ENCODE results near the gene TRAK1.

TRAK1 gene

GRCh38 chr3:42148086-42148848 lies 57.1 kb downstream of the TRAK1 start:
- in situ Hi-C loops (cut with HindIII; ENCODE audit: low sequenced_read_pairs): no loop called here

- in situ Hi-C loops (cut with HindIII; ENCODE audit: low sequenced_read_pairs): no loop called here
These were observed 57.9 kb downstream of the TRAK1 start for GRCh38 chr3:42148982-42149432.

- in situ Hi-C loops (cut with HindIII; ENCODE audit: low sequenced_read_pairs): no loop called here
These were observed 58.4 kb downstream of the TRAK1 start for GRCh38 chr3:42149532-42149931.

GRCh38 chr3:42149975-42150374 lies 58.8 kb downstream of the TRAK1 start:
- in situ Hi-C loops (cut with HindIII; ENCODE audit: low sequenced_read_pairs): no loop called here

GRCh38 chr3:42151596-42152168 lies 60.5 kb downstream of the TRAK1 start:
- in situ Hi-C loops (cut with HindIII; ENCODE audit: low sequenced_read_pairs): no loop called here

GRCh38 chr3:42152193-42152592 lies 61.0 kb downstream of the TRAK1 start:
- in situ Hi-C loops (cut with HindIII; ENCODE audit: low sequenced_read_pairs): no loop called here

GRCh38 chr3:42153039-42153438 lies 61.9 kb downstream of the TRAK1 start:
- in situ Hi-C loops (cut with HindIII; ENCODE audit: low sequenced_read_pairs): no loop called here

- in situ Hi-C loops (cut with HindIII; ENCODE audit: low sequenced_read_pairs): no loop called here
These were observed 66.7 kb downstream of the TRAK1 start for GRCh38 chr3:42157540-42158538.

- in situ Hi-C loops (cut with HindIII; ENCODE audit: low sequenced_read_pairs): no loop called here
These were observed 68.0 kb downstream of the TRAK1 start for GRCh38 chr3:42159147-42159546.

- in situ Hi-C loops (cut with HindIII; ENCODE audit: low sequenced_read_pairs): no loop called here
These were observed 68.7 kb downstream of the TRAK1 start for GRCh38 chr3:42159706-42160472.

- in situ Hi-C loops (cut with HindIII; ENCODE audit: low sequenced_read_pairs): no loop called here
These were observed 70.1 kb downstream of the TRAK1 start for GRCh38 chr3:42161050-42161935.

- in situ Hi-C loops (cut with HindIII; ENCODE audit: low sequenced_read_pairs): no loop called here
These were observed 71.3 kb downstream of the TRAK1 start for GRCh38 chr3:42162462-42162861.

GRCh38 chr3:42163622-42164244 lies 72.6 kb downstream of the TRAK1 start:
- in situ Hi-C loops (cut with HindIII; ENCODE audit: low sequenced_read_pairs): no loop called here

GRCh38 chr3:42164656-42165055 lies 73.5 kb downstream of the TRAK1 start:
- in situ Hi-C loops (cut with HindIII; ENCODE audit: low sequenced_read_pairs): no loop called here

GRCh38 chr3:42165211-42165610 lies 74.1 kb downstream of the TRAK1 start:
- in situ Hi-C loops (cut with HindIII; ENCODE audit: low sequenced_read_pairs): no loop called here

GRCh38 chr3:42166214-42166613 lies 75.1 kb downstream of the TRAK1 start:
- in situ Hi-C loops (cut with HindIII; ENCODE audit: low sequenced_read_pairs): no loop called here

GRCh38 chr3:42166662-42167300 lies 75.6 kb downstream of the TRAK1 start:
- in situ Hi-C loops (cut with HindIII; ENCODE audit: low sequenced_read_pairs): no loop called here

- in situ Hi-C loops (cut with HindIII; ENCODE audit: low sequenced_read_pairs): no loop called here
These were observed 78.5 kb downstream of the TRAK1 start for GRCh38 chr3:42169579-42170120.
